GM10248 (cell line): ENCODE measurements around the gene IQCH.

ENCODE experiments used
- CTCF ChIA-PET: fragments of 300-600 bp; sonication (Branson Sonifier 250); formaldehyde crosslinking; extraction: SDS; loops from one replicate; lab custom pipeline; 2021; ENCODE audit warnings: antibody characterized with exemption; lab: Yijun Ruan, JAX
- POLR2A ChIA-PET: fragments of 350-650 bp; sonication (Branson Sonifier 250); formaldehyde crosslinking; extraction: SDS; loops from one replicate; lab custom pipeline; 2020; ENCODE audit warnings: antibody characterized with exemption; lab: Yijun Ruan, JAX
- DNase-seq: peaks from one replicate; pipeline ENCODE4 v3.0.0; 2012; ENCODE audit errors: extremely low spot score
- TF ChIP-seq, protein P1 (sequence below): IDR thresholded peaks from 2 replicates; pipeline ENCODE4 v1.5.1; 2012; ENCODE audit warnings: mild to moderate bottlenecking, low read depth; ENCODE audit errors: extremely low read depth, missing control alignments, control extremely low read depth

IQCH gene

DNA sequence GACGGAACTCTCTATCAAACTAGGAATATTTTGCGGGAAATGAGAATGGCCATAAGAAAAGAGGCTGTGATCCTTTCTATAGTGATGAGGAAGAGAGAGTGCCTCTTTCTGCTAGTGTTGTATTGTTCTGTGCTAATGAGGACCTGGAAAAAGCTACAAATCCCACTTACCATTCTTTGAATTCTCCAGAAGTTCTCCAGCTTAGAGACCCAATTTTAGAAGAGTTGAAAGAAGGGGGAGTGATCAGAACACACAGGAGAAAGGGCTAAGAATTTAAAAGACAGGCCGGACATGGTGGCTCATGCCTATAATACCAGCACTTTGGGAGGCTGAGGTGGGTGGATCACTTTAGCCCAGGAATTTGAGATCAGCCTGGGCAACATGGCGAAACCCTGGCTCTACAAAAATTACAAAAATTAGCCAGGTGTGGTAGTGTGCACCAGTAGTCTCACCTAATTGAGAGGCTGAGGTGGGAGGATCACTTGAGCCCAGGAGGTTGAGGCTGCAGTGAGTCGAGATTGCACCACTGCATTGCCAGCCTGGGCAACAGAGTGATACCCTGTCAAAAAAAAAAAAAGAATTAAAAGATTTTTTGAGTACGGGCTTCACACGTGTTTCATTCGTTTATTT, 126.9 kb downstream of the IQCH start:
- no peak for DNase-seq
- TF ChIP-seq, protein P1, sequence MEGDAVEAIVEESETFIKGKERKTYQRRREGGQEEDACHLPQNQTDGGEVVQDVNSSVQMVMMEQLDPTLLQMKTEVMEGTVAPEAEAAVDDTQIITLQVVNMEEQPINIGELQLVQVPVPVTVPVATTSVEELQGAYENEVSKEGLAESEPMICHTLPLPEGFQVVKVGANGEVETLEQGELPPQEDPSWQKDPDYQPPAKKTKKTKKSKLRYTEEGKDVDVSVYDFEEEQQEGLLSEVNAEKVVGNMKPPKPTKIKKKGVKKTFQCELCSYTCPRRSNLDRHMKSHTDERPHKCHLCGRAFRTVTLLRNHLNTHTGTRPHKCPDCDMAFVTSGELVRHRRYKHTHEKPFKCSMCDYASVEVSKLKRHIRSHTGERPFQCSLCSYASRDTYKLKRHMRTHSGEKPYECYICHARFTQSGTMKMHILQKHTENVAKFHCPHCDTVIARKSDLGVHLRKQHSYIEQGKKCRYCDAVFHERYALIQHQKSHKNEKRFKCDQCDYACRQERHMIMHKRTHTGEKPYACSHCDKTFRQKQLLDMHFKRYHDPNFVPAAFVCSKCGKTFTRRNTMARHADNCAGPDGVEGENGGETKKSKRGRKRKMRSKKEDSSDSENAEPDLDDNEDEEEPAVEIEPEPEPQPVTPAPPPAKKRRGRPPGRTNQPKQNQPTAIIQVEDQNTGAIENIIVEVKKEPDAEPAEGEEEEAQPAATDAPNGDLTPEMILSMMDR, result no peak
- ChIA-PET POLR2A (no interaction called here), CTCF (interaction anchor here (1.2 to 1.6 kb wide), 2 partner anchors 10 to 435 kb away, joined by 3 to 4 read pairs; no protein-coding TSS in a partner anchor)

DNA sequence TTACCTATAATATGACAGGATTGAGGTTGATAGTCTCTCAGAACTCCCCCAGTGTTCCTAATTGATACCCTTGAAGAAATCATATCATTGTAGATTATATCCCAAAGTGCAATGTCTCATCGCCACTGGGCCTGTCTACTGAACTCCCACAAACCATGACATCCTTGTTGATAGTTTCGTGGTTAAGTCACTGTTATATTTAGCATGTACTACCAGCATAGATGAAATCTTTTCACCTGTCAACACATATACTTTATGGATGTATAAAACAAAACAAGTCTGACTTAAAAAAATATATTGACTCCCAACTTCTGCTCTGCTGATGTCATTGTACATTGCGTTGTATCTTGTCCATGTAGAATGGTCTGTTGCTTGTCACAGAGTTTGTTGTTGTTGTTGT, 128.1 kb downstream of the IQCH start:
- DNase-seq, result no peak
- TF ChIP-seq, protein P1, result no peak
- ChIA-PET POLR2A (no interaction called here), CTCF (interaction anchor here (1.6 kb wide), 1 partner anchor 11 kb away, joined by 3 read pairs; no protein-coding TSS in a partner anchor)

GRCh38 chr15:67383899-67384298, 129.3 kb downstream of the IQCH start:
- CTCF ChIA-PET, result no interaction called here
- TF ChIP-seq, protein P1, result no peak
- no peak for DNase-seq
- POLR2A ChIA-PET, result no interaction called here

DNA sequence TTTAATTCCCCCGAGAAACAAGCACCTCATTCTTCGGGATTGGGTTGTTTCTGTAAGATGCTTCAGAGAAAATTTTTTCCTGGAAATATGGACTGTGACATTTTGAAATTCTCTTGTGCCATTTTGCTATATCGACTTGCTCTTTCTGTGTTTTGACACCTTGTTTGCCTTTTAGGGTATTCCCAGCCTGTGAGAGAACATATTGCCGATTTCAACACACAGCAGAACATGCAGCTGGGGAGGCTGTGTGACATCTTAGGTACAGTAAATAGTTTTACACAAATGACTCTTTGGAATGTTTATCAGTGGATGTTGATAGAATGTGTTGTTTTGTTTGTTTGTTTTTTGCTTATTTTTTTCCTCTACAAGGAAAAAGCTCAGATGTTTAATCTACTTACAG, 130.2 kb downstream of the IQCH start:
- TF ChIP-seq, protein P1, result no peak
- CTCF ChIA-PET, result no interaction called here
- no peak for DNase-seq
- POLR2A ChIA-PET, result no interaction called here

DNA sequence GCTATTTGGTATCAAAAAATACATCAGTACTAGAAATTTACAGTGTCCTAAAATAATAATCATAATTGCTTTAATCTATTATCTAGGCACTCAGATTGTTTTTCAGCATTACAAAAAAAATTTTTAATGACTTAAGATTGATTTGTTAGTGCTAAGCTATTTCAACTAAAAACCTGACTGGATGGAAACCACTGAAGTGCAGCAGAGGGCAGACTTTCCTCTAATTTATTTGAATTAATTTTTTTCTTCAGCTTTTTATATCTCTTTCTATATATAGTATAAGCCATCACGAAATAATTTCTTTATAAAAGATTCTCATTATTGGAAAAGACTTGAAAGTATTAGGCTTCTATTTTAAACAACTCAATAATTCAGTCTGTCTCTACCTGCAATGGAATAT, 131.4 kb downstream of the IQCH start:
- TF ChIP-seq, protein P1, result no peak
- ChIA-PET CTCF (no interaction called here), POLR2A (no interaction called here)
- DNase-seq, result no peak

DNA sequence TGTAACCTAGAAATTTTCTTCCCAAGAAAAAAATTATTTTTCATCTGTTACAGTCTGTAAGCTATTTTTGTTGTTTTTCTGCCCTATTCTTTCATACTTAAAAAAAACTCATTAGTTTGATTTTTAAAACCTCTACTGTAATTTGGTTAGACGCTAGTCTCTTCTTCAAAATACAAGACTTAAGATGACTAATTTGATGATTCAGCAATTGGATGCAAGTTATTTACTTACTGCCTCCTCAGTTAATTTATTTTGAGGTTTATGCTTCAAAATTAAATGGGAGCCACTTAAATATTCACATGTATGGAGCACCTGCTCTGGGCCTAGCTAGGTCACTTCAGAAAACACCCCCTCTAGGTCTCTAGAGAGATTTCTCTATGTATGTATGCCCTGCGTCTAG, 132.4 kb downstream of the IQCH start:
- ChIA-PET POLR2A (no interaction called here), CTCF (no interaction called here)
- TF ChIP-seq, protein P1, result no peak
- DNase-seq, result no peak
